ENCODE measurements around the gene ITSN1.

DNA sequence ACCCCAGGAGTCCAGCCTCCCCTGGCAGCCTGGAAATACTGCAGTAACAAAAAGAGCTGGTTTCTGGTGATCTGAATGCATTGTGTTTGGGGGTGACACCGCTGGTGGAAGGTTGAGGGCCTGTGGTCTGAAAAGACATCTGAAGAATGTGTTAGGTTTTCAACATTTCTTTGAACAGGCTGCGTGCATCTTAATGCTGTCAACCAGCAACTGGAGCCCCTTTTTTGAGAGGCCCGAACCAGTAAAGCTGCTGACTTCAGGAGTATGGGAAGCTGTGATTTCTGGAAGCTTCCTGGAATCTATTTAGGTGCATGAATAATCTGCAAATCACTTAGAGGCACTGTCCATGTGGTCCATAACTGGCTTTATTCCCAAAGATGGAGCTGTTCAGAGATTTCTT, 256.3 kb downstream of the ITSN1 start:
- no peak for TF ChIP-seq POLR2A (IDR thresholded peaks at IDR 0.05)
- TF ChIP-seq POLR2AphosphoS5 (IDR thresholded peaks at IDR 0.05): no peak
